SK-N-MC (cell line): Measurements from ENCODE around the gene MRFAP1.

Experiments used
- EZH2 ChIP-seq: fragments of 200-600 bp; sonication (generic); IDR thresholded peaks from one replicate; pipeline ENCODE4 v1.6.1; 2017; ENCODE audit warnings: antibody characterized with exemption
- FOXP2 ChIP-seq: optimal IDR thresholded peaks from 2 replicates; pipeline ENCODE3; 2011; ENCODE audit warnings: mild to moderate bottlenecking, moderate library complexity; ENCODE audit not compliant: insufficient read depth; ENCODE audit errors: extremely low read length, control extremely low read depth
- POLR2AphosphoS5 ChIP-seq: IDR thresholded peaks from 2 replicates; pipeline ENCODE4 v1.6.1; 2012; ENCODE audit warnings: mild to moderate bottlenecking, low read depth, low read length, borderline replicate concordance

DNA sequence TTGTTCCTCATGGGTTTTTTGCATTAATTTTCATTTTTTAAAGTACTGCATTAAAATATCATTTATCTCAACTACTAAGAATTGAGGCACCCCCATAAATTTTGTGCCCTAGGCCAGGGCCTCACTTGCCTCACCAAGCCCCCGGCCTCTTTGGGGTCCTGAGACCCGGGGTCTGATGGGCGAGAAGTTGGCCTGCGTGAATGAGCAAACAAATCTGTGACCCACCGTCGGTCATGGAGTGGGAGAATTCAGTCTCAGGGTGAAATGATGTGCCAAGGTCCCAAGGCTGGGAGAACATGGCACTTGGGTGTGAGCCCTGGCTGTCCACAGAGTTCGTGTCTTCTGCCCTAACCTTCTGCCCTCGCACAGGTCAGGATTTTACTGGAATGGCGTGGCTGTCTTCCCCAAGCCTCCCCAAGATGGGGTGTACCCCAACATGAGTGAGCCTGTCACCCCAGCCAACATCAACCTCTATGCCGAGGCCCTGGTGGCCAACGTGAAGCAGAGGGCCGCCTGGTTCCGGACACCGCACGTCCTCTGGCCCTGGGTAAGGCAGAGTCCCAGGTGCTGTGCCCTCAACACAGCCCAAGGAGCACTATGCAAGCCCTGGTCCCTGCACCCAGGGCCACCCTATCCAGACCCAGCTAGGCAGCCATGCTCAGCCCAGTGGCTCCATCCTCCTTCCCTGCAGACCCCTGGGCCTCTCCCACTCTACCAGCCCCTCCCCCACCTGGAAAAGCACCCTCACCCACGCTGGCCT is 47.5 kb upstream of the MRFAP1 start:
- TF ChIP-seq POLR2AphosphoS5 (no peak), EZH2 (no peak), FOXP2 (no peak)
